HepG2 (cell line): ENCODE results near the gene LDLR. TPM values are rescaled to one million over a fixed set of nuclear protein-coding genes. Genes with fewer than 3 reads are reported as not detected.

Experiments
- DNMT3B ChIP-seq: conservative IDR thresholded peaks from 2 replicates; pipeline ENCODE4 v1.6.1; 2016; ENCODE audit warnings: missing biosample characterization, control low read depth
- FIP1L1 ChIP-seq: fragments of 200-400 bp; formaldehyde crosslinking; IDR thresholded peaks from 2 replicates; pipeline ENCODE4 v1.6.1; 2018; ENCODE audit warnings: low read depth, mild to moderate bottlenecking, low read length, moderate library complexity, borderline replicate concordance; ENCODE audit not compliant: insufficient read depth
- FLYWCH1 ChIP-seq: sonication (generic); formaldehyde crosslinking; IDR thresholded peaks from 2 replicates; pipeline ENCODE4 v1.8.1; 2023; ENCODE audit warnings: mild to moderate bottlenecking, missing genetic modification reagents
- PHB2 ChIP-seq: fragments of 450-650 bp; IDR thresholded peaks from 2 replicates; pipeline ENCODE4 v1.6.1; 2018; ENCODE audit not compliant: partially characterized antibody
- PITX1 ChIP-seq: sonication (generic); formaldehyde crosslinking; IDR thresholded peaks from 2 replicates; pipeline ENCODE4 v1.5.1; 2020; ENCODE audit warnings: mild to moderate bottlenecking, missing genetic modification reagents
- RARG ChIP-seq: sonication (generic); formaldehyde crosslinking; IDR thresholded peaks from 2 replicates; pipeline ENCODE4 v1.4.0; 2020; ENCODE audit warnings: low read depth, mild to moderate bottlenecking, missing genetic modification reagents
- SMAD3 ChIP-seq: sonication (generic); formaldehyde crosslinking; IDR thresholded peaks from 2 replicates; pipeline ENCODE4 v1.4.0; 2020; ENCODE audit warnings: missing genetic modification reagents
- SMAD9 ChIP-seq: sonication (generic); formaldehyde crosslinking; IDR thresholded peaks from 2 replicates; pipeline ENCODE4 v1.5.1; 2020; ENCODE audit warnings: mild to moderate bottlenecking, missing genetic modification reagents
- SNRNP70 ChIP-seq: fragments of 200-400 bp; formaldehyde crosslinking; IDR thresholded peaks from 2 replicates; pipeline ENCODE4 v1.6.1; 2017; ENCODE audit warnings: mild to moderate bottlenecking, low read depth, low read length, moderate library complexity
- SP5 ChIP-seq: IDR thresholded peaks from 2 replicates; pipeline ENCODE4 v1.6.1; 2016; ENCODE audit warnings: low read depth, borderline replicate concordance
- YEATS4 ChIP-seq: sonication (generic); formaldehyde crosslinking; IDR thresholded peaks from 2 replicates; pipeline ENCODE4 v1.4.0; 2020; ENCODE audit warnings: missing genetic modification reagents, borderline replicate concordance
- ZNF329 ChIP-seq: sonication (generic); formaldehyde crosslinking; IDR thresholded peaks from 2 replicates; pipeline ENCODE4 v1.9.0; 2021; ENCODE audit warnings: low read depth, mild to moderate bottlenecking, missing genetic modification reagents
- ZNF570 ChIP-seq: sonication (generic); formaldehyde crosslinking; IDR thresholded peaks from 2 replicates; pipeline ENCODE4 v1.4.0; 2020; ENCODE audit warnings: mild to moderate bottlenecking, missing genetic modification reagents, borderline replicate concordance
- polyA plus RNA-seq, 8 experiments: library from polyadenylated mRNA; depleted of rRNA in 3 of 8; stranded (reverse) in 7 of 8; unstranded in 1 of 8; fragments of >200 nt; fragmentation: Illumina TruSeq in 4 of 8; extraction: Trizol in 4 of 8; gene quantifications; 2 replicates each; pipeline versions ENCODE4 v1.2.1 to v1.2.3, GENCODE V29; 2011 to 2016; ENCODE audit warnings: low read depth in 4 of 8, missing spikeins in 1 of 8, mixed read lengths in 1 of 8; ENCODE audit not compliant: insufficient read depth in 1 of 8
- total RNA-seq, 5 experiments: library from RNA; depleted of rRNA; stranded (reverse); fragments of >200 nt; fragmentation: Illumina TruSeq; extraction: Trizol; gene quantifications; 2 replicates each; pipeline ENCODE4 v1.2.3, GENCODE V29; 2016; ENCODE audit warnings: low read depth in 1 of 5
- TF ChIP-seq, protein P1 (sequence below), 2 experiments: fragments of 450-650 bp in 1 of 2; sonication (generic) in 1 of 2; formaldehyde crosslinking in 1 of 2; IDR thresholded peaks; 2 replicates each; pipeline versions ENCODE4 v1.6.1 to v1.8.0; 2016 to 2022; ENCODE audit warnings: antibody characterized with exemption in 1 of 2, mild to moderate bottlenecking in 1 of 2, missing genetic modification reagents in 1 of 2
- TF ChIP-seq, protein P2 (sequence below): sonication (generic); formaldehyde crosslinking; conservative IDR thresholded peaks from 2 replicates; pipeline ENCODE4 v1.8.0; 2022; ENCODE audit warnings: missing genetic modification reagents
- TF ChIP-seq, protein P3 (sequence below): sonication (generic); formaldehyde crosslinking; IDR thresholded peaks from 2 replicates; pipeline ENCODE4 v1.5.0; 2020; ENCODE audit warnings: mild to moderate bottlenecking, low read depth, missing genetic modification reagents, borderline replicate concordance
- TF ChIP-seq, protein P4 (sequence below): sonication (generic); formaldehyde crosslinking; IDR thresholded peaks from 2 replicates; pipeline ENCODE4 v1.5.0; 2020; ENCODE audit warnings: missing genetic modification reagents

Gene LDLR
- total and polyA plus RNA-seq, 2 of the 13 experiments (the other 11 are each of a cell fraction or from before 2014, with no cell fraction given), result 51.6 to 92.5 TPM

DNA sequence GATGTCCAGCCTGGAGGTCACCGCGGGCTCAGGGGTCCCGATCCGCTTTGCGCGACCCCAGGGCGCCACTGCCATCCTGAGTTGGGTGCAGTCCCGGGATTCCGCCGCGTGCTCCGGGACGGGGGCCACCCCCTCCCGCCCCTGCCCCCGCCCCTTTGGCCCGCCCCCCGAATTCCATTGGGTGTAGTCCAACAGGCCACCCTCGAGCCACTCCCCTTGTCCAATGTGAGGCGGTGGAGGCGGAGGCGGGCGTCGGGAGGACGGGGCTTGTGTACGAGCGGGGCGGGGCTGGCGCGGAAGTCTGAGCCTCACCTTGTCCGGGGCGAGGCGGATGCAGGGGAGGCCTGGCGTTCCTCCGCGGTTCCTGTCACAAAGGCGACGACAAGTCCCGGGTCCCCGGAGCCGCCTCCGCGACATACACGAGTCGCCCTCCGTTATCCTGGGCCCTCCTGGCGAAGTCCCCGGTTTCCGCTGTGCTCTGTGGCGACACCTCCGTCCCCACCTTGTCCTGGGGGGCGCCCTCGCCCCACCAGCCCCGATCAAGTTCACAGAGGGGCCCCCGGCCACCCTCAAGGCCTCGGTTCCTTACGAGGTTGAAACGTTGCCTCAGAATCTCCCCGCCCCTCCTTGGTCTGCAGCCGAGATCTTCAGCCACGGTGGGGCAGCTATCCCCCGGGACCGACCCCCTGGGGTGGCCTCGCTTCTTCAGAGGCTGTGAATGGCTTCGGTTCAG is 1.2 kb downstream of the LDLR start (continued):
- TF ChIP-seq, protein P1, sequence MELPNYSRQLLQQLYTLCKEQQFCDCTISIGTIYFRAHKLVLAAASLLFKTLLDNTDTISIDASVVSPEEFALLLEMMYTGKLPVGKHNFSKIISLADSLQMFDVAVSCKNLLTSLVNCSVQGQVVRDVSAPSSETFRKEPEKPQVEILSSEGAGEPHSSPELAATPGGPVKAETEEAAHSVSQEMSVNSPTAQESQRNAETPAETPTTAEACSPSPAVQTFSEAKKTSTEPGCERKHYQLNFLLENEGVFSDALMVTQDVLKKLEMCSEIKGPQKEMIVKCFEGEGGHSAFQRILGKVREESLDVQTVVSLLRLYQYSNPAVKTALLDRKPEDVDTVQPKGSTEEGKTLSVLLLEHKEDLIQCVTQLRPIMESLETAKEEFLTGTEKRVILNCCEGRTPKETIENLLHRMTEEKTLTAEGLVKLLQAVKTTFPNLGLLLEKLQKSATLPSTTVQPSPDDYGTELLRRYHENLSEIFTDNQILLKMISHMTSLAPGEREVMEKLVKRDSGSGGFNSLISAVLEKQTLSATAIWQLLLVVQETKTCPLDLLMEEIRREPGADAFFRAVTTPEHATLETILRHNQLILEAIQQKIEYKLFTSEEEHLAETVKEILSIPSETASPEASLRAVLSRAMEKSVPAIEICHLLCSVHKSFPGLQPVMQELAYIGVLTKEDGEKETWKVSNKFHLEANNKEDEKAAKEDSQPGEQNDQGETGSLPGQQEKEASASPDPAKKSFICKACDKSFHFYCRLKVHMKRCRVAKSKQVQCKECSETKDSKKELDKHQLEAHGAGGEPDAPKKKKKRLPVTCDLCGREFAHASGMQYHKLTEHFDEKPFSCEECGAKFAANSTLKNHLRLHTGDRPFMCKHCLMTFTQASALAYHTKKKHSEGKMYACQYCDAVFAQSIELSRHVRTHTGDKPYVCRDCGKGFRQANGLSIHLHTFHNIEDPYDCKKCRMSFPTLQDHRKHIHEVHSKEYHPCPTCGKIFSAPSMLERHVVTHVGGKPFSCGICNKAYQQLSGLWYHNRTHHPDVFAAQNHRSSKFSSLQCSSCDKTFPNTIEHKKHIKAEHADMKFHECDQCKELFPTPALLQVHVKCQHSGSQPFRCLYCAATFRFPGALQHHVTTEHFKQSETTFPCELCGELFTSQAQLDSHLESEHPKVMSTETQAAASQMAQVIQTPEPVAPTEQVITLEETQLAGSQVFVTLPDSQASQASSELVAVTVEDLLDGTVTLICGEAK (IDR thresholded peaks at IDR 0.05), result no peak
- TF ChIP-seq, protein P1 (CRISPR knock-in tag; IDR thresholded peaks at IDR 0.05), result 0 out of 2 replicates have a peak, but pooled peaks have one; percentile 17
- no peak for TF ChIP-seq FLYWCH1
- 0 out of 2 replicates have a peak, but pooled peaks have one; percentile 18 for TF ChIP-seq ZNF329
- peak; percentile 16; the same call in 1 of the 2 replicates for TF ChIP-seq ZNF570 (CRISPR knock-in tag)
- TF ChIP-seq, protein P2, sequence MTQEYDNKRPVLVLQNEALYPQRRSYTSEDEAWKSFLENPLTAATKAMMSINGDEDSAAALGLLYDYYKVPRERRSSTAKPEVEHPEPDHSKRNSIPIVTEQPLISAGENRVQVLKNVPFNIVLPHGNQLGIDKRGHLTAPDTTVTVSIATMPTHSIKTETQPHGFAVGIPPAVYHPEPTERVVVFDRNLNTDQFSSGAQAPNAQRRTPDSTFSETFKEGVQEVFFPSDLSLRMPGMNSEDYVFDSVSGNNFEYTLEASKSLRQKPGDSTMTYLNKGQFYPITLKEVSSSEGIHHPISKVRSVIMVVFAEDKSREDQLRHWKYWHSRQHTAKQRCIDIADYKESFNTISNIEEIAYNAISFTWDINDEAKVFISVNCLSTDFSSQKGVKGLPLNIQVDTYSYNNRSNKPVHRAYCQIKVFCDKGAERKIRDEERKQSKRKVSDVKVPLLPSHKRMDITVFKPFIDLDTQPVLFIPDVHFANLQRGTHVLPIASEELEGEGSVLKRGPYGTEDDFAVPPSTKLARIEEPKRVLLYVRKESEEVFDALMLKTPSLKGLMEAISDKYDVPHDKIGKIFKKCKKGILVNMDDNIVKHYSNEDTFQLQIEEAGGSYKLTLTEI (CRISPR knock-in tag), result no peak
- no peak for TF ChIP-seq SNRNP70
- TF ChIP-seq DNMT3B (CRISPR knock-in tag), result no peak
- TF ChIP-seq RARG (CRISPR knock-in tag), result no peak; the same call in 1 of the 2 replicates
- no peak for TF ChIP-seq SMAD3
- TF ChIP-seq PHB2, result no peak
- TF ChIP-seq YEATS4 (CRISPR knock-in tag), result no peak
- TF ChIP-seq FIP1L1, result no peak
- TF ChIP-seq, protein P3, sequence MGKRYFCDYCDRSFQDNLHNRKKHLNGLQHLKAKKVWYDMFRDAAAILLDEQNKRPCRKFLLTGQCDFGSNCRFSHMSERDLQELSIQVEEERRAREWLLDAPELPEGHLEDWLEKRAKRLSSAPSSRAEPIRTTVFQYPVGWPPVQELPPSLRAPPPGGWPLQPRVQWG (CRISPR knock-in tag), result no peak
- no peak for TF ChIP-seq SMAD9 (CRISPR knock-in tag)
- 0 out of 2 replicates have a peak, but pooled peaks have one; percentile 27 for TF ChIP-seq PITX1 (CRISPR knock-in tag)
- TF ChIP-seq, protein P4, sequence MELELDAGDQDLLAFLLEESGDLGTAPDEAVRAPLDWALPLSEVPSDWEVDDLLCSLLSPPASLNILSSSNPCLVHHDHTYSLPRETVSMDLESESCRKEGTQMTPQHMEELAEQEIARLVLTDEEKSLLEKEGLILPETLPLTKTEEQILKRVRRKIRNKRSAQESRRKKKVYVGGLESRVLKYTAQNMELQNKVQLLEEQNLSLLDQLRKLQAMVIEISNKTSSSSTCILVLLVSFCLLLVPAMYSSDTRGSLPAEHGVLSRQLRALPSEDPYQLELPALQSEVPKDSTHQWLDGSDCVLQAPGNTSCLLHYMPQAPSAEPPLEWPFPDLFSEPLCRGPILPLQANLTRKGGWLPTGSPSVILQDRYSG, result no peak
- no peak; the same call in 1 of the 2 replicates for TF ChIP-seq SP5 (CRISPR knock-in tag)
